ENCODE measurements around the gene IGSF21.

Gene IGSF21

DNA sequence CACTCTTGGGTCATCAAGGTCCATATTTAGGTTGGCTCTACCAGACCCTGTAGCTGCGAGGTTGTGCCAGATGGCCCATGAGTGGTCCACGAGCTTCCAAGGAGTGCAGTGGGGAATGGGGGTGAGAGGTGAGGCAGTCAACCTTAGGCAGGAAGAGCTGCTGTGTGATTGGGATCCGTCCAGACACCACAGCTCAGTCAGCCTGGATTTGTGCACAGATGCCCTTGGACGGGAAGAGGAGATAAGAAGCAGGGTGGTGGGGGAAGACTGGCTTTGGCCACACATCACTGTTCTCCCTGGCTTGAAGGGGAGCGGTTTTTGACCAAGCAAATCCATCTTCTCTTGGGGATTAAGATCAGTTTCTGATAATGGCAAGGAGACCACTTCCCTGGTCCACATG, 130.6 kb downstream of the IGSF21 start:
- DNase-seq (ENCODE audit: low read depth), result no peak
- no peak overlapping the region for H3K4me3 ChIP-seq (ENCODE audit: low read depth, low read length)
- TF ChIP-seq, protein P1, sequence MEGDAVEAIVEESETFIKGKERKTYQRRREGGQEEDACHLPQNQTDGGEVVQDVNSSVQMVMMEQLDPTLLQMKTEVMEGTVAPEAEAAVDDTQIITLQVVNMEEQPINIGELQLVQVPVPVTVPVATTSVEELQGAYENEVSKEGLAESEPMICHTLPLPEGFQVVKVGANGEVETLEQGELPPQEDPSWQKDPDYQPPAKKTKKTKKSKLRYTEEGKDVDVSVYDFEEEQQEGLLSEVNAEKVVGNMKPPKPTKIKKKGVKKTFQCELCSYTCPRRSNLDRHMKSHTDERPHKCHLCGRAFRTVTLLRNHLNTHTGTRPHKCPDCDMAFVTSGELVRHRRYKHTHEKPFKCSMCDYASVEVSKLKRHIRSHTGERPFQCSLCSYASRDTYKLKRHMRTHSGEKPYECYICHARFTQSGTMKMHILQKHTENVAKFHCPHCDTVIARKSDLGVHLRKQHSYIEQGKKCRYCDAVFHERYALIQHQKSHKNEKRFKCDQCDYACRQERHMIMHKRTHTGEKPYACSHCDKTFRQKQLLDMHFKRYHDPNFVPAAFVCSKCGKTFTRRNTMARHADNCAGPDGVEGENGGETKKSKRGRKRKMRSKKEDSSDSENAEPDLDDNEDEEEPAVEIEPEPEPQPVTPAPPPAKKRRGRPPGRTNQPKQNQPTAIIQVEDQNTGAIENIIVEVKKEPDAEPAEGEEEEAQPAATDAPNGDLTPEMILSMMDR (conservative IDR thresholded peaks at IDR 0.05; ENCODE audit: low read depth, low read length), result no peak

DNA sequence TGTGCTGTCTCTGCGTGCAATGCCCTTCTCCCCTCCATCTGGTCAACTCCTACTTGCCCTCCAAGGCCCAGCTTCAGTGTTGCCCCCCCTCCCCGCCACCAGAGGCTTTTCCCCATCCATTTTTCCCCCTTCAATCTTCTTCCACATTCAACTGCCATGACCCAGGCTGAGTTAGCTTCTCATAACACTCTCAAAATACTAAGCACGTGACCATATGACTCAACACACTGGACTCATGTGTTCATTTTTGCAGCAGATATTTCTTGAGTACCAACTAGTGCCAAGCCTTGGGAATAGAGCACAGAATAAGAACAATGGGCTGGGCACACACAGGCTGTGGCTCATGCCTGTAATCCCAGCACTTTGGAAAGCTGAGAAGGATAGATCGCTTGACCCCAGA, 132.1 kb downstream of the IGSF21 start:
- no peak for DNase-seq (ENCODE audit: low read depth)
- H3K4me3 ChIP-seq (ENCODE audit: low read depth, low read length), result no peak overlapping the region
- TF ChIP-seq, protein P1 (conservative IDR thresholded peaks at IDR 0.05; ENCODE audit: low read depth, low read length), result no peak

DNA sequence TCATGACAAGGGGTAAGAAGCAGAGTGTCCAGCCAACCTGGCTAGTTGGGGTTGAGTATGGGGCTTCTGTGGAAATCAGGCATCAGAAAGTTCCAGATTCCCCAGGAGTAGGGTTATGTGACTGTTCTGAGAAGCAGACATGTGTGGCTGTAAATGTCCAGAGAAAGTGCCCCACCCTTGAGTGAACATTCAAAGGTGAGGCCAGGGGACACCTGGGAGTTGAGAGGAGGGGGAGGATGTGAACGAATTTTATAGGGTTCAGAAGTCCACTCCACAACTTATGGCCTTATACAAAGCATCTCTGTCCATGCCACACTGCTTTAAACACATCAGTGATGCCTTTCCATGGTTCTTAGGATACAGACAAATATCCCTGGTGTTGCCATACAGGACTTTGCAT, 133.3 kb downstream of the IGSF21 start:
- TF ChIP-seq, protein P1 (conservative IDR thresholded peaks at IDR 0.05; ENCODE audit: low read depth, low read length), result no peak
- no peak overlapping the region for H3K4me3 ChIP-seq (ENCODE audit: low read depth, low read length)
- no peak for DNase-seq (ENCODE audit: low read depth)

DNA sequence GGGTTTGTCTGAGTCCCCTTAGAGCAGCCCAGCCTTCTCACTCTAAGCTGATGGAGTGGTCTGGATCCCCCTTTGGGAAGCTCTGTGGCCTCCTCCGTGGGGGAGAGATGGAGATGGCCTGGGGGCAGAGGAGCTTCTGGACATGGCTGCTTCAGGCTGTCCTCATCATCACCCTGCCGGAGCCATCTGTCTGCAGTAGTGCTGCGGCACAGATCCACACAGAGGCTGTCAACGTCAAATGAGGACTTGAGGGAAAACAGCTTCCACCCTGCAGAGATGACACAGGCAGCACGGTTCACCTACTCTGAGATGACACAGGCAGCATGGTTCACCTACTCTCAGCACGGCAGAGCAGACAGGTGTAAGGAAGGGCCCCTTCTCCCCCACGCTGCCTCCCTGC, 134.3 kb downstream of the IGSF21 start:
- DNase-seq (ENCODE audit: low read depth), result no peak
- TF ChIP-seq, protein P1 (conservative IDR thresholded peaks at IDR 0.05; ENCODE audit: low read depth, low read length), result no peak
- no peak overlapping the region for H3K4me3 ChIP-seq (ENCODE audit: low read depth, low read length)

DNA sequence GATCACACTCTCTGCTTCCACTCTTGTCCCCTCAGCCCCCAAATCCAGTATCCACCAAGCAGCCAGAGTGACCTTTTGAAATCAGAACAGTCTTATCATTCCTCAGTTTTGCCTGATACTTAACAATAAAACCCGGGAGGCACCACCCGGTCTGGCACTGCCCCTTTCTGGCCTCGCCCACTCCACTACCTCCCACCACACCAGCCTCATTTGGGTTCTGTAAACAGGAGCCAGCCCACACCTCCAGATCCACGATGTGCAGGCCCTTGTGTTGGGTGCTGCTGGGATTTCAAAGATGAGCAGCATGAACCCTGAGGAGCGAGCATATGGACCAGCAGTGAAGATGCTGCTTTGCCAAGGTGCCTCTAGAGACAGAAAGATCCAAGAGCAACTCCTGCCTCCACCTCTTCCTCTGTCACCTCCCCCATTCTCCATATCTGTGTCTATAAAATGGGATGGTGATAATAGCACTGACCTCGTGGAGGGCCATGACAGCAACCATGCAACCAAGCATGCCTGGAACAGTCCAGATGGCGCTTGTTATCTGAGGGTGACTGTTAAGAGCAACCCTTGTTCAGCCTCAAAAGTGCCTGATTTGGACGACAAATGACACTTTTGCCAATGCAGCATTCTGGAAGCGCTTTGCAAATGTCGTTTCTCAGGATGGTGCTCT, 136.0 kb downstream of the IGSF21 start:
- no peak overlapping the region for H3K4me3 ChIP-seq (ENCODE audit: low read depth, low read length)
- TF ChIP-seq, protein P1 (conservative IDR thresholded peaks at IDR 0.05; ENCODE audit: low read depth, low read length), result no peak
- no peak for DNase-seq (ENCODE audit: low read depth)

DNA sequence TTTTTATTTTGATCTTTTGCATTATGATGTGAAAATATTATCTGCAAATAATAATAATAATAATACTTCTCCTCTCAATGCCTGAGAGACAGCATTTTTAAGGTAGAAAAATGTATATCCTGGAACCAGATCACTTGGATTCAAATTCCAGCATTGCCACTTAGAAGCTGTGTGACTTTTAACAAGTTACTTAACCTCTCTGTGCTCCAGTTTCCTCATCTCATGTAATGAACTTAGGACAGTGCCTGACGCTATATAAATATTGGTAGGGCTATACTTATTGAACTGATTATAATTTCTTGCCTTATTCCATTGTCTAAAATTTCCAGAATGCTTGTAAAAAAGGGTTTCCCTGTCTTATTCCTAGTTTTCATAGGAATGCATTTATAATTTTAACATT, 137.2 kb downstream of the IGSF21 start:
- no peak for DNase-seq (ENCODE audit: low read depth)
- TF ChIP-seq, protein P1 (conservative IDR thresholded peaks at IDR 0.05; ENCODE audit: low read depth, low read length), result no peak
- no peak overlapping the region for H3K4me3 ChIP-seq (ENCODE audit: low read depth, low read length)

DNA sequence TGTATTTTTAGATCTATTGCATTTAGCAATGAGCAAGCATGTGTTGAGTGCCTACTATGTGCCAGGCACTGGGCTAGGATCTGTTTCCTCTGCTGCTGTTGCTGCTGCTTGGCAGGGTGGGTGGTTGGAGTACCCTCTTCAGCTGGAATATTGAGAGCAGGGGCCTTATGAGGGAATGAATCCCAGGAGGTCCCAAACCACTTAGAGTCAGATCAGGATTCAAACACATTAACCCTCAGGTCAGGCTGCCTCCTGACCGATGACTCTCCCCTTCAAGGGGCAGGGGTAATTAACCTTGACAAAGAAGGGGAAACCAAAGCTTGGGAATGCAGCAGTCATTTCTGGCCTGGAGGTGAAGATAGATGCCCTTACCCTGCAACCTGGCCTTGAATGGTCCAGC, 138.0 kb downstream of the IGSF21 start:
- TF ChIP-seq, protein P1 (conservative IDR thresholded peaks at IDR 0.05; ENCODE audit: low read depth, low read length), result no peak
- H3K4me3 ChIP-seq (ENCODE audit: low read depth, low read length), result no peak overlapping the region
- DNase-seq (ENCODE audit: low read depth), result no peak

Data from choroid plexus epithelial cell (primary cell).